GM10248 (cell line): ENCODE measurements around the gene DEFB126.

ENCODE experiments used
- CTCF ChIA-PET: fragments of 300-600 bp; sonication (Branson Sonifier 250); formaldehyde crosslinking; extraction: SDS; loops from one replicate; lab custom pipeline; 2021; ENCODE audit warnings: antibody characterized with exemption; lab: Yijun Ruan, JAX
- POLR2A ChIA-PET: fragments of 350-650 bp; sonication (Branson Sonifier 250); formaldehyde crosslinking; extraction: SDS; loops from one replicate; lab custom pipeline; 2020; ENCODE audit warnings: antibody characterized with exemption; lab: Yijun Ruan, JAX
- DNase-seq: peaks from one replicate; pipeline ENCODE4 v3.0.0; 2012; ENCODE audit errors: extremely low spot score
- CTCF ChIP-seq: IDR thresholded peaks from 2 replicates; pipeline ENCODE4 v1.5.1; 2012; ENCODE audit warnings: mild to moderate bottlenecking, low read depth; ENCODE audit errors: extremely low read depth, missing control alignments, control extremely low read depth

The DEFB126 gene

GRCh38 chr20:164618-165017, 22.2 kb downstream of the DEFB126 start:
- TF ChIP-seq CTCF = no peak
- DNase-seq = no peak
- ChIA-PET POLR2A (no interaction called here), CTCF (interaction anchor here (1.5 kb wide), 1 partner anchor 14 kb away, joined by 4 read pairs; no protein-coding TSS in a partner anchor)

- POLR2A ChIA-PET = no interaction called here
Observed at GRCh38 chr20:168876-169275, 26.5 kb downstream of the DEFB126 start.

GRCh38 chr20:184288-184687, 41.9 kb downstream of the DEFB126 start:
- no peak for TF ChIP-seq CTCF
- DNase-seq = no peak
- CTCF ChIA-PET = no interaction called here
- POLR2A ChIA-PET = no interaction called here

More at GRCh38 chr20:168876-169275, 26.5 kb downstream of the DEFB126 start:
- CTCF ChIA-PET = interaction anchor here (1.4 kb wide), 1 partner anchor 161 kb away, joined by 3 read pairs; no protein-coding TSS in a partner anchor
- TF ChIP-seq CTCF = no peak
- no peak for DNase-seq

GRCh38 chr20:187733-188132, 45.3 kb downstream of the DEFB126 start:
- DNase-seq = no peak
- TF ChIP-seq CTCF = no peak
- ChIA-PET POLR2A (no interaction called here), CTCF (no interaction called here)

GRCh38 chr20:189611-190010, 47.2 kb downstream of the DEFB126 start, which contains the start of gene DEFB128:
TSS of gene DEFB128 (minus strand) at chr20:189711. CDS start at chr20:189623, 88 bp downstream.
- ChIA-PET POLR2A (no interaction called here), CTCF (no interaction called here)
- TF ChIP-seq CTCF = no peak
- no peak for DNase-seq
